Measurements from ENCODE around the gene SNTN.

DNA sequence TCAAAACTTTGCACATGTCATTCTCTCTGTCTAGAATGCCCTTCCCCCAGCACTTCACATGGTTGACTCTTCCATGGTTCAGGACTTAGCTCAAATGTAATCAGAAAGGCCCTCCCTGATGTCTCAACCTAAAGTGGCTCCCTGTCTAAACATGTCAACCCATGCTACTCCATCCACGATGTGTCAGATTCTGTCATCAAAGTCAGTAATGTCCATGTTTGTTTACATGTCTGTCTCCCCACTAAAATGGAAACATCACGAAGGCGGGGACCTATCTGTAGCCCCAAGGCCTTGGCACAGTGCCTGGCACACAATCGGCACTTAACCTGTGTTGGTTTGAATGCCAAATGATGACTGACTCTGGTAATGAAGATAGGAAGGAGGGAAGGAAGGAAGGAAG lies 20.8 kb upstream of the SNTN start:
- TF ChIP-seq, protein P1, sequence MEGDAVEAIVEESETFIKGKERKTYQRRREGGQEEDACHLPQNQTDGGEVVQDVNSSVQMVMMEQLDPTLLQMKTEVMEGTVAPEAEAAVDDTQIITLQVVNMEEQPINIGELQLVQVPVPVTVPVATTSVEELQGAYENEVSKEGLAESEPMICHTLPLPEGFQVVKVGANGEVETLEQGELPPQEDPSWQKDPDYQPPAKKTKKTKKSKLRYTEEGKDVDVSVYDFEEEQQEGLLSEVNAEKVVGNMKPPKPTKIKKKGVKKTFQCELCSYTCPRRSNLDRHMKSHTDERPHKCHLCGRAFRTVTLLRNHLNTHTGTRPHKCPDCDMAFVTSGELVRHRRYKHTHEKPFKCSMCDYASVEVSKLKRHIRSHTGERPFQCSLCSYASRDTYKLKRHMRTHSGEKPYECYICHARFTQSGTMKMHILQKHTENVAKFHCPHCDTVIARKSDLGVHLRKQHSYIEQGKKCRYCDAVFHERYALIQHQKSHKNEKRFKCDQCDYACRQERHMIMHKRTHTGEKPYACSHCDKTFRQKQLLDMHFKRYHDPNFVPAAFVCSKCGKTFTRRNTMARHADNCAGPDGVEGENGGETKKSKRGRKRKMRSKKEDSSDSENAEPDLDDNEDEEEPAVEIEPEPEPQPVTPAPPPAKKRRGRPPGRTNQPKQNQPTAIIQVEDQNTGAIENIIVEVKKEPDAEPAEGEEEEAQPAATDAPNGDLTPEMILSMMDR (IDR thresholded peaks at IDR 0.05 in 2 of 3, conservative IDR thresholded peaks at IDR 0.05 in 1 of 3; ENCODE audit: insufficient read depth in 2 of 3, low read depth in 1 of 3, low read length in 3 of 3), result no peak
- TF ChIP-seq TCF15 (CRISPR knock-in tag; IDR thresholded peaks at IDR 0.05), result no peak
- no peak for TF ChIP-seq ZFP1 (CRISPR knock-in tag; IDR thresholded peaks at IDR 0.05)
- no peak for TF ChIP-seq BRCA1 (IDR thresholded peaks at IDR 0.05)
- no peak for TF ChIP-seq BRCA1 (CRISPR knock-in tag; IDR thresholded peaks at IDR 0.05)
- no peak for TF ChIP-seq RFX5 (IDR thresholded peaks at IDR 0.05; ENCODE audit: low read depth, low read length)
- TF ChIP-seq ETV6 (IDR thresholded peaks at IDR 0.05; ENCODE audit: borderline replicate concordance in 1 of 2, low read depth in 2 of 2, low read length in 1 of 2), result no peak
- no peak for TF ChIP-seq ETV6 (CRISPR knock-in tag; IDR thresholded peaks at IDR 0.05; ENCODE audit: borderline replicate concordance)
- no peak for TF ChIP-seq EGR1 (conservative IDR thresholded peaks at IDR 0.05)
- TF ChIP-seq CREB3L1 (IDR thresholded peaks at IDR 0.05; ENCODE audit: borderline replicate concordance, low read depth), result no peak
- TF ChIP-seq MYC (IDR thresholded peaks at IDR 0.05; ENCODE audit: low read depth, low read length), result no peak
- TF ChIP-seq MYC (CRISPR knock-in tag; IDR thresholded peaks at IDR 0.05; ENCODE audit: borderline replicate concordance, low read depth), result no peak
- no peak for TF ChIP-seq YBX1 (IDR thresholded peaks at IDR 0.05)
- TF ChIP-seq DNMT1 (IDR thresholded peaks at IDR 0.05), result no peak
- no peak for TF ChIP-seq POLR3A (IDR thresholded peaks at IDR 0.05; ENCODE audit: borderline replicate concordance, extremely low read depth, insufficient read depth, insufficient read length)

Data from K562 (cell line).